PC-3 (cell line): ENCODE results near the gene PCSK5.

Experiments used
- CTCF ChIP-seq: fragments of 300-600 bp; sonication (generic); conservative IDR thresholded peaks from 2 replicates; pipeline ENCODE4 v1.5.1; 2017; ENCODE audit warnings: antibody characterized with exemption, low read depth, mild to moderate bottlenecking, low read length
- EZH2 ChIP-seq: fragments of 300-600 bp; sonication (generic); IDR thresholded peaks from one replicate; pipeline ENCODE4 v1.6.1; 2017; ENCODE audit warnings: antibody characterized with exemption, mild to moderate bottlenecking, low read length; ENCODE audit not compliant: unreplicated experiment
- EZH2phosphoT487 ChIP-seq: fragments of 300-600 bp; sonication (generic); IDR thresholded peaks from 2 replicates; pipeline ENCODE4 v1.6.1; 2018; ENCODE audit warnings: mild to moderate bottlenecking, antibody characterized with exemption, low read length, borderline replicate concordance

DNA sequence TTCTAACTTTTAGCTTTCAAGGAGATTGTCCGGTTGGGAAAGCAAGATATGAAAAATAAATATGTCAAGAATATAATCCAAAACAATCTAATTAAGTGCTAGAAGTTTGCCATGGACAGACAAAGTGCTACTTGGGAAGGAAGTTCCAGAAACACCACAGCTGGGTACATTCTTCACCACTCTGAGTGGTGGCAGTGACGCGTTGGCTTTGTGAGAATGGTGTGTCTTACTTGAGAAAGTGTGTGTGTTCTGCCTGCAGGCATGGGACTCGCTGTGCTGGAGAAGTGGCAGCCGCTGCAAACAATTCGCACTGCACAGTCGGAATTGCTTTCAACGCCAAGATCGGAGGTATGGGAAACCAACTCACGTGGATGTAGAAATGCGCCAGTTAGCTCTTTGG, 177.2 kb downstream of the PCSK5 start:
- no peak for TF ChIP-seq CTCF
- TF ChIP-seq EZH2phosphoT487 = no peak
- no peak for TF ChIP-seq EZH2
